Activated T-helper 2 cell treated with anti-CD3 and anti-CD28 coated beads, Interferon-gamma antibody, Interleukin-2, Interleukin-4, amounts not matched to agents 10 μg/mL and 5 μg/mL and 100 μg/mL, durations not matched to agents 14 hours and 24 hours and 36 hours (primary cell): ENCODE measurements around the gene STAT5B. TPM values are rescaled to one million over a fixed set of nuclear protein-coding genes. Genes with fewer than 3 reads are reported as not detected.

Experiments
- DNase-seq: peaks from one replicate; pipeline ENCODE4 v3.0.0; 2021; ENCODE audit warnings: low spot score
- H3K27ac Mint-ChIP-seq: one replicate; pipeline ENCODE4 v1.8.0; 2021; ENCODE audit warnings: mixed read lengths
- H3K27me3 Mint-ChIP-seq: one replicate; pipeline ENCODE4 v1.8.0; 2021; ENCODE audit warnings: low read depth, mixed read lengths
- H3K36me3 Mint-ChIP-seq: one replicate; pipeline ENCODE4 v1.8.0; 2021; ENCODE audit warnings: low read depth, mixed read lengths
- H3K4me1 Mint-ChIP-seq: one replicate; pipeline ENCODE4 v1.8.0; 2021; ENCODE audit warnings: low read depth, mixed read lengths
- H3K4me3 Mint-ChIP-seq: one replicate; pipeline ENCODE4 v1.8.0; 2021; ENCODE audit warnings: low read depth, mild to moderate bottlenecking, moderate library complexity, mixed read lengths
- H3K9me3 Mint-ChIP-seq: one replicate; pipeline ENCODE4 v1.8.0; 2021; ENCODE audit warnings: mixed read lengths
- intact Hi-C: fragments of 100-400 bp; cut with micrococcal nuclease; formaldehyde crosslinking; loops from one replicate; pipeline ENCODE4 v1.15.1; 2023
- total RNA-seq: library from RNA; stranded (reverse); gene quantifications from 2 replicates; pipeline ENCODE4 v1.2.3, GENCODE V29; 2022

STAT5B gene
- total RNA-seq, 1 donor from 2014 or later, result 164 TPM

- Mint-ChIP-seq H3K4me3 (no peak overlapping the region), H3K4me1 (peaks cover 4% of the 10 kb centered on the region)
Measured at GRCh38 chr17:42160531-42160910, 115.7 kb downstream of the STAT5B start.

GRCh38 chr17:42159796-42160530, 116.2 kb downstream of the STAT5B start:
- no peak for DNase-seq
- H3K27me3 Mint-ChIP-seq, result no peaks in the 10 kb centered on the region
- no peaks in the 10 kb centered on the region for H3K9me3 Mint-ChIP-seq
- H3K27ac Mint-ChIP-seq, result no peak overlapping the region
- intact Hi-C loops, result loop anchor here (5.0 kb wide), 1 partner anchor 48 kb away; the partner anchor contains the start of gene DHX58
- H3K4me1 Mint-ChIP-seq, result peaks cover 4% of the 10 kb centered on the region
- H3K36me3 Mint-ChIP-seq, result no peaks in the 10 kb centered on the region
- no peak overlapping the region for H3K4me3 Mint-ChIP-seq

More at GRCh38 chr17:42160531-42160910, 115.7 kb downstream of the STAT5B start:
- Mint-ChIP-seq H3K9me3 (no peaks in the 10 kb centered on the region), H3K27ac (no peak overlapping the region), H3K27me3 (no peaks in the 10 kb centered on the region), H3K36me3 (no peaks in the 10 kb centered on the region)
- no peak for DNase-seq
- intact Hi-C loops, result no loop called here

GRCh38 chr17:42155614-42156045, 120.6 kb downstream of the STAT5B start:
- DNase-seq, result no peak
- Mint-ChIP-seq H3K27me3 (no peaks in the 10 kb centered on the region), H3K4me1 (peaks cover 22% of the 10 kb centered on the region), H3K27ac (no peak overlapping the region), H3K4me3 (peak overlapping the region; percentile 92), H3K9me3 (no peaks in the 10 kb centered on the region), H3K36me3 (peaks cover 9% of the 10 kb centered on the region)
- intact Hi-C loops, result loop anchor here (1.0 to 5.0 kb wide), 3 partner anchors 25 to 189 kb away; partner anchors contain the start of genes CNP, DHX58 and KCNH4

GRCh38 chr17:42153919-42154742, 122.1 kb downstream of the STAT5B start:
- H3K4me1 Mint-ChIP-seq, result peaks cover 22% of the 10 kb centered on the region
- H3K9me3 Mint-ChIP-seq, result no peaks in the 10 kb centered on the region
- peak overlapping the region; percentile 92 for H3K4me3 Mint-ChIP-seq
- peaks cover 9% of the 10 kb centered on the region for H3K36me3 Mint-ChIP-seq
- H3K27ac Mint-ChIP-seq, result peak overlapping the region; percentile 77
- no peak for DNase-seq
- no peaks in the 10 kb centered on the region for H3K27me3 Mint-ChIP-seq
- intact Hi-C loops, result loop anchor here (2.0 kb wide), 1 partner anchor 27 kb away; the partner anchor contains the start of gene KCNH4

Other genes starting within 250 kb of the STAT5B start
- gene C17orf113, start 225.8 kb downstream of the STAT5B start, total RNA-seq, result 0.05 and 0.21 TPM in 2 replicates
- 0.16 and 0.28 TPM in 2 replicates for gene ZNF385C, start 177.9 kb downstream of the STAT5B start, total RNA-seq
- gene DHX58, start 163.7 kb downstream of the STAT5B start, total RNA-seq, result 15.3 and 20.3 TPM in 2 replicates
- 59.6 and 60.0 TPM in 2 replicates for gene KAT2A, start 155.0 kb downstream of the STAT5B start, total RNA-seq
- not detected in 2 replicates for gene HSPB9, start 153.6 kb downstream of the STAT5B start, total RNA-seq
- gene RAB5C, start 121.4 kb downstream of the STAT5B start, total RNA-seq, result 63.9 and 67.9 TPM in 2 replicates
- gene KCNH4, start 95.2 kb downstream of the STAT5B start, total RNA-seq, result 0.44 and 0.64 TPM in 2 replicates
- not detected in 2 replicates for gene HCRT, start 90.9 kb downstream of the STAT5B start, total RNA-seq
- 16.5 and 17.6 TPM in 2 replicates for gene GHDC, start 81.9 kb downstream of the STAT5B start, total RNA-seq
- gene STAT5A, start 12.1 kb upstream of the STAT5B start, total RNA-seq, result 288 and 302 TPM in 2 replicates
- 250 and 262 TPM in 2 replicates for gene STAT3, start 112.1 kb upstream of the STAT5B start, total RNA-seq
- gene CAVIN1, start 146.9 kb upstream of the STAT5B start, total RNA-seq, result 3.5 and 3.8 TPM in 2 replicates
- 16.0 and 17.5 TPM in 2 replicates for gene ATP6V0A1, start 182.5 kb upstream of the STAT5B start, total RNA-seq